ENCODE measurements around the gene NRG2. TPM values are rescaled to one million over a fixed set of nuclear protein-coding genes. Genes with fewer than 3 reads are reported as not detected.

NRG2 gene
- total RNA-seq, 4 donors from 2014 or later, result 4.1 to 13.2 (median 7.0) TPM

- no peak for TF ChIP-seq CTCF (IDR thresholded peaks at IDR 0.05; ENCODE audit: low read depth)
Observed at GRCh38 chr5:139810341-139811273, 232.5 kb downstream of the NRG2 start.

DNA sequence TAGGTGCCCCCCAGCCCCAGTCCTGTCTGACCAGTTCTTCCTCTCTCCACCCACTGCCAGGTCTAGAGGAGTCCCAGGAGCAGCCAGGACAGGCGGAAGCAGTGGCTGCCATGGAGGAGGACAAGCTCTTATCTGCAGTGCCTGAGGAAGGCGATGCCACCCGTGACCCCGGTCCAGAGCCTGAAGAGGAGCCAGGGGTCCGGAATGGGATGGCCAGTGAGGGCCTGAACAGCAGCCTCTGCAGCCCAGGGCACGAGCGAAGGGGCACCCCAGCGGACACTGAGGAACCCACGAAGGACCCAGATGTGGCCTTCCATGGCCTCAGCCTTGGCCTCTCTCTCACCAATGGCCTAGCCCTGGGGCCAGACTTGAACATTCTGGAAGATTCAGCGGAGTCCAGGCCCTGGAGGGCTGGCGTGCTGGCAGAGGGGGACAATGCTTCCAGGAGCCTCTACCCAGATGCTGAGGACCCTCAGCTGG is 233.7 kb downstream of the NRG2 start:
- TF ChIP-seq CTCF (IDR thresholded peaks at IDR 0.05; ENCODE audit: low read depth), result no peak

DNA sequence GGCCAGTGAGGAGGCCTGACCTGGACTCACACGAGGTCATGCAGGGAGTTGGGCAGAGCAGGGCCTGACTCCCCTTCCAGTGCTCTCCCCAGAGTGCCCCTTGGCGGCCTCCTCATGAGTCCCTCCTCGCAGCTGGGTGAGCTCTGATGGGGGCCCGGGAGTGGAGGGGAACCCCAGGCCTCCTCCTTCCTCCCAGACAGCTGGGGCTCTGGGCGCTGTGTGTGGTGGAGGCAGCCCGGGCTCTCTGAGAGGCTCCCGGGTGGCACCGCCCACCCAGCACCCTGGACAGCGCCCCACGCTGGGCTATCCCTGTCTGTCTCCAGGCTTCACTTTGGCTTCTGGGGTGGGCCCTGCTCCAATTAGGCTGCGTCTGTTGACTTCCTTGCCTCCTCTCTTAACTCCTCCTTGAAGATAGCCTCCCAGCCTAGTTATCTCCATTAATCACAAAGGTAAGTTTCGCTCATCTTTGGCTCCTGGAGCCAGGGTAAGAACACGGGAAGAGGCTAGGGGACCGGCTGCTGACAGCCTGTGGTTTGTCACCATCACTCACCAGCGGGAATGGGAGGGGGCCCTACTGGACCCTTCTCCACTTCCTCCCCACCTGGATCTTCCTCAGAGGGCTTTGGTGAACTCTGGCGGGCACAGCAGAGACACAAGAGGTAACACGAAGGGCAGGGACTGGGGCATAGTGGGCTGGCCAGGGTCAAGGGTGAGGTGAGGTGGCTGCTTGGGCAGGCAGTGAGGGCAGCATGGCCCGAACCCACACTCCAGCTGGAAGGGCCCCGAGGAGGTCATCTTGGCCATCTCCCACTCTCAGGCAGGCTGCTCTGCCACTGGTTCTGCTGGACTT is 234.4 kb downstream of the NRG2 start:
- TF ChIP-seq CTCF (IDR thresholded peaks at IDR 0.05; ENCODE audit: low read depth), result no peak

- TF ChIP-seq CTCF (IDR thresholded peaks at IDR 0.05; ENCODE audit: low read depth), result no peak
Observed at GRCh38 chr5:139807647-139808030, 235.5 kb downstream of the NRG2 start.

DNA sequence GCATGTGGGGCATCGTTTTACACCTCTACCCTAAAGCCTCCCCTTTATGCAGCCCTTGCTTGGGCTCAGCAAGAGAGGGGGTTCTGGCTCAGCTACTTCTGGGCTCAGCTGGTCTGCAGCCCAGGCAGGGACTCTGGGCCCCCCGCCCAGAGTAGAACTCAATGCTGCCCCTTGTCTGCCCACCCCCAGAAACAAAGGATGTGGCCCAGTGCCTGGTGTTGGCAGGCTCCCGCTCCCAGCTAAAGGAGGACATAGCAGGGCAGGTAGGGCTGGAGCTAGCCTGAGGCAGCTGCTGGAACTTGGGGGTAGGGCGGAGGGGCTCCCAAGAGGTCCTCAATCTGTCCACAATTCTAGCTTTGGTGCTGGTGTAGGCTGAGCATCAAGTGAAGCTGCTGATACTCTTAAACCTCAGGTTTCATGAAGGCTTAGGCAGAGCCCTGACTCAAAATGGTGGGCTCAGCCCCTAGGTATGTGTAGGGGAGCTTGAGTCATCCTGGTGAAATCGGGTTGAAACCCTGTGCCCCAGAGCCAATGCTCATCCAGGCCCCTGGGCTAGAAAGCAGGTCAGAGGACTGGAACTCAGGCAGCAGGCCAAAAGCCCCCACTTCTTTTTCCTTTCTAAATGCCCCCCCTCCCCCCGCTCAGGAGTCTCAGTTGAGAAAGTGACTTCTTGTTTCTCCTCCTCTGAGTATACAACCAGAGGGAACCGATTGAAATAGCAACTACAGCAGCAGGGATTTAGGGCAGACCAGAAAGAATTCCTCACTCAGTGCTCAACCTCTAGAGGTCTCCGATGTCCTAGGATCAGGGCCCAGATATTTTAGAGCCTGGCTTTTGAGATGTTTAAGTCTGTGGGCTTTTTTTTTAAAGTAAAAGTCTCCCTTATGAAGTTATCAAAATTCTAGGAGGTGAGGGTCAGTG is 236.1 kb downstream of the NRG2 start:
- TF ChIP-seq CTCF (IDR thresholded peaks at IDR 0.05; ENCODE audit: low read depth), result no peak

- no peak for TF ChIP-seq CTCF (IDR thresholded peaks at IDR 0.05; ENCODE audit: low read depth)
Observed at GRCh38 chr5:139806111-139806510, 237.0 kb downstream of the NRG2 start.
